ENCODE measurements around the gene AIRE.
A peak's percentile ranks its signal among the peaks of the same experiment; 100 is the strongest.

The AIRE gene

GRCh38 chr21:44299085-44299457 is 13.4 kb downstream of the AIRE start:
- peak; percentile 54 for DNase-seq
- peak overlapping the region; percentile 97 for H4K8ac ChIP-seq (ENCODE audit: low read length)
- H3K27ac ChIP-seq (ENCODE audit: low read length, poor library complexity, severe bottlenecking): no peak overlapping the region
- peak overlapping the region; percentile 84 to 85 for H3K4me3 ChIP-seq (ENCODE audit: insufficient read depth in 1 of 2, low read depth in 1 of 2, low read length in 2 of 2)
- H3K23ac ChIP-seq (ENCODE audit: low read length in 2 of 2): no peak overlapping the region
- H2BK15ac ChIP-seq (ENCODE audit: low read depth, poor library complexity, severe bottlenecking): no peak overlapping the region
- H3K27me3 ChIP-seq (ENCODE audit: control insufficient read depth in 1 of 2, insufficient read depth in 1 of 2, low read length in 2 of 2): peaks cover 11 to 18% of the 10 kb centered on the region in 2 experiments
- 32% methylated on average over 3 of the region's 10 CpGs for WGBS
- peak overlapping the region; percentile 19 to 73 for H2BK12ac ChIP-seq (ENCODE audit: low read length in 2 of 2)
- no peak overlapping the region for H2AK5ac ChIP-seq (ENCODE audit: low read length, severe bottlenecking)
- H3K18ac ChIP-seq (ENCODE audit: low read depth in 1 of 2, low read length in 2 of 2): peak overlapping the region; percentile 91 to 93
- H2BK5ac ChIP-seq (ENCODE audit: low read depth, low read length, poor library complexity, severe bottlenecking): no peak overlapping the region
- no peaks in the 10 kb centered on the region for H3K9me3 ChIP-seq (ENCODE audit: control insufficient read depth, low read length)
- H3K79me1 ChIP-seq (replicated peaks; ENCODE audit: low read length, poor library complexity, severe bottlenecking): peaks cover 18% of the 10 kb centered on the region
- no peak overlapping the region for H2AFZ ChIP-seq (ENCODE audit: low read depth, low read length)
- peak overlapping the region; percentile 90 for H4K91ac ChIP-seq (ENCODE audit: low read length)
- H3K4me2 ChIP-seq (ENCODE audit: low read length, poor library complexity, severe bottlenecking): peak overlapping the region; percentile 93
- peak overlapping the region; percentile 69 to 95 for H3K4ac ChIP-seq (ENCODE audit: low read depth in 1 of 2, low read length in 2 of 2)
- peaks cover 61% of the 10 kb centered on the region for H3K4me1 ChIP-seq (ENCODE audit: control insufficient read depth, insufficient read depth, low read depth, low read length)
- peak overlapping the region; percentile 93 for H2BK120ac ChIP-seq (ENCODE audit: low read depth, low read length)
- H3K14ac ChIP-seq (ENCODE audit: low read length in 2 of 2): peak overlapping the region in 1 of 2 experiments; percentile 4
- peaks cover 0 to 8% of the 10 kb centered on the region in 2 experiments for H3K36me3 ChIP-seq (ENCODE audit: control insufficient read depth in 1 of 2, insufficient read depth in 2 of 2, low read depth in 1 of 2, low read length in 2 of 2)
- peak overlapping the region; percentile 89 for H3K9ac ChIP-seq (ENCODE audit: low read length)

- Histone ChIP-seq H3K14ac (ENCODE audit: low read length in 2 of 2) (peak within 1 kb of the TSS in 1 of 2 experiments; percentile 94), H2BK120ac (ENCODE audit: low read depth, low read length) (peak within 1 kb of the TSS; percentile 93)
These were observed 14.0 kb downstream of the AIRE start, which contains the start of gene PFKL for GRCh38 chr21:44299458-44300261. Gene PFKL (plus strand): TSS chr21:44300053. CDS start chr21:44300106, 53 bp downstream.

GRCh38 chr21:44300262-44300959 is 14.7 kb downstream of the AIRE start:
- Histone ChIP-seq H3K4me3 (ENCODE audit: insufficient read depth in 1 of 2, low read depth in 1 of 2, low read length in 2 of 2) (peak overlapping the region; percentile 85 to 87), H3K4me2 (ENCODE audit: low read length, poor library complexity, severe bottlenecking) (peak overlapping the region; percentile 92), H2BK12ac (ENCODE audit: low read length in 2 of 2) (no peak overlapping the region), H3K79me1 (replicated peaks; ENCODE audit: low read length, poor library complexity, severe bottlenecking) (peaks cover 26% of the 10 kb centered on the region), H3K9ac (ENCODE audit: low read length) (peak overlapping the region; percentile 85), H3K36me3 (ENCODE audit: control insufficient read depth in 1 of 2, insufficient read depth in 2 of 2, low read depth in 1 of 2, low read length in 2 of 2) (peaks cover 0 to 8% of the 10 kb centered on the region in 2 experiments), H2BK5ac (ENCODE audit: low read depth, low read length, poor library complexity, severe bottlenecking) (peak overlapping the region; percentile 26), H2BK15ac (ENCODE audit: low read depth, poor library complexity, severe bottlenecking) (no peak overlapping the region), H4K8ac (ENCODE audit: low read length) (peak overlapping the region; percentile 79), H3K14ac (ENCODE audit: low read length in 2 of 2) (peak overlapping the region in 1 of 2 experiments; percentile 92), H2BK120ac (ENCODE audit: low read depth, low read length) (peak overlapping the region; percentile 91), H4K91ac (ENCODE audit: low read length) (peak overlapping the region; percentile 56), H3K4ac (ENCODE audit: low read depth in 1 of 2, low read length in 2 of 2) (peak overlapping the region; percentile 42 to 64), H2AFZ (ENCODE audit: low read depth, low read length) (peak overlapping the region; percentile 32), H3K4me1 (ENCODE audit: control insufficient read depth, insufficient read depth, low read depth, low read length) (peaks cover 60% of the 10 kb centered on the region), H3K27ac (ENCODE audit: low read length, poor library complexity, severe bottlenecking) (no peak overlapping the region), H2AK5ac (ENCODE audit: low read length, severe bottlenecking) (no peak overlapping the region), H3K27me3 (ENCODE audit: control insufficient read depth in 1 of 2, insufficient read depth in 1 of 2, low read length in 2 of 2) (peaks cover 4 to 9% of the 10 kb centered on the region in 2 experiments), H3K23ac (ENCODE audit: low read length in 2 of 2) (no peak overlapping the region), H3K18ac (ENCODE audit: low read depth in 1 of 2, low read length in 2 of 2) (peak overlapping the region; percentile 75 to 87), H3K9me3 (ENCODE audit: control insufficient read depth, low read length) (no peaks in the 10 kb centered on the region)
- peak; percentile 63 for DNase-seq
- WGBS: 4% methylated on average over 46 of the region's 67 CpGs

More at GRCh38 chr21:44299458-44300261, 14.0 kb downstream of the AIRE start, which contains the start of gene PFKL:
- Histone ChIP-seq H3K9ac (ENCODE audit: low read length) (peak within 1 kb of the TSS; percentile 89), H4K8ac (ENCODE audit: low read length) (peak within 1 kb of the TSS; percentile 97), H3K4me2 (ENCODE audit: low read length, poor library complexity, severe bottlenecking) (peak within 1 kb of the TSS; percentile 93), H3K18ac (ENCODE audit: low read depth in 1 of 2, low read length in 2 of 2) (peak within 1 kb of the TSS; percentile 91 to 96), H3K27me3 (ENCODE audit: control insufficient read depth in 1 of 2, insufficient read depth in 1 of 2, low read length in 2 of 2) (peaks cover 10 to 15% of the 10 kb centered on the region in 2 experiments), H2BK12ac (ENCODE audit: low read length in 2 of 2) (peak within 1 kb of the TSS; percentile 73 to 78), H2BK5ac (ENCODE audit: low read depth, low read length, poor library complexity, severe bottlenecking) (peak within 1 kb of the TSS; percentile 51), H4K91ac (ENCODE audit: low read length) (peak within 1 kb of the TSS; percentile 90), H2AFZ (ENCODE audit: low read depth, low read length) (peak within 1 kb of the TSS; percentile 34), H3K36me3 (ENCODE audit: control insufficient read depth in 1 of 2, insufficient read depth in 2 of 2, low read depth in 1 of 2, low read length in 2 of 2) (peaks cover 0 to 8% of the 10 kb centered on the region in 2 experiments), H3K4ac (ENCODE audit: low read depth in 1 of 2, low read length in 2 of 2) (peak within 1 kb of the TSS; percentile 69 to 95), H3K4me3 (ENCODE audit: insufficient read depth in 1 of 2, low read depth in 1 of 2, low read length in 2 of 2) (peak within 1 kb of the TSS; percentile 85 to 87), H3K9me3 (ENCODE audit: control insufficient read depth, low read length) (no peaks in the 10 kb centered on the region), H2BK15ac (ENCODE audit: low read depth, poor library complexity, severe bottlenecking) (peak within 1 kb of the TSS; percentile 83), H3K27ac (ENCODE audit: low read length, poor library complexity, severe bottlenecking) (no peak within 1 kb of the TSS), H3K4me1 (ENCODE audit: control insufficient read depth, insufficient read depth, low read depth, low read length) (peaks cover 61% of the 10 kb centered on the region), H3K79me1 (replicated peaks; ENCODE audit: low read length, poor library complexity, severe bottlenecking) (peaks cover 22% of the 10 kb centered on the region), H3K23ac (ENCODE audit: low read length in 2 of 2) (no peak within 1 kb of the TSS), H2AK5ac (ENCODE audit: low read length, severe bottlenecking) (no peak within 1 kb of the TSS)
- DNase-seq: peak; percentile 71
- WGBS: 1% methylated on average over 49 of the region's 94 CpGs

Measured in mesenchymal stem cell (in vitro differentiated cells and primary cell).